MM.1S (cell line): ENCODE data around the gene SRRT.

Experiments used
- DNase-seq: peaks from one replicate; pipeline ENCODE4 v3.0.0-alpha.2; 2015
- H2AFZ ChIP-seq: fragments of 300-600 bp; sonication (generic); 2 replicates; pipeline ENCODE4 v1.6.0; 2016; ENCODE audit warnings: antibody characterized with exemption, low read length
- H3F3A ChIP-seq: fragments of 300-600 bp; sonication (generic); 2 replicates; pipeline ENCODE4 v1.6.1; 2016; ENCODE audit warnings: mild to moderate bottlenecking, antibody characterized with exemption, low read length, moderate library complexity, mixed read lengths; ENCODE audit not compliant: insufficient read depth
- H3K27ac ChIP-seq: fragments of 300-600 bp; sonication (generic); 2 replicates; pipeline ENCODE4 v1.5.1; 2016; ENCODE audit warnings: mild to moderate bottlenecking, low read length
- H3K27me3 ChIP-seq: fragments of 300-600 bp; sonication (generic); replicated peaks from 2 replicates; pipeline ENCODE4 v1.6.0; 2016; ENCODE audit warnings: low read length; ENCODE audit not compliant: insufficient read depth
- H3K36me3 ChIP-seq: fragments of 300-600 bp; sonication (generic); replicated peaks from 2 replicates; pipeline ENCODE4 v1.6.1; 2016; ENCODE audit warnings: mild to moderate bottlenecking, low read length, mixed read lengths; ENCODE audit not compliant: insufficient read depth
- H3K4me1 ChIP-seq: fragments of 300-600 bp; sonication (generic); 2 replicates; pipeline ENCODE4 v1.6.1; 2016; ENCODE audit warnings: low read length, mixed read lengths
- H3K4me2 ChIP-seq: fragments of 300-600 bp; sonication (generic); 2 replicates; pipeline ENCODE4 v1.6.0; 2016; ENCODE audit warnings: low read depth, low read length
- H3K4me3 ChIP-seq: fragments of 300-600 bp; sonication (generic); 2 replicates; pipeline ENCODE4 v1.5.1; 2016; ENCODE audit warnings: low read length, mixed read lengths
- H3K79me2 ChIP-seq: fragments of 300-600 bp; sonication (generic); 2 replicates; pipeline ENCODE4 v1.6.1; 2016; ENCODE audit warnings: mixed run types, low read length, mixed read lengths
- H3K9ac ChIP-seq: fragments of 300-600 bp; sonication (generic); 2 replicates; pipeline ENCODE4 v1.6.1; 2016; ENCODE audit warnings: low read length, mixed read lengths
- H3K9me2 ChIP-seq: fragments of 300-600 bp; sonication (generic); replicated peaks from 2 replicates; pipeline ENCODE4 v1.6.1; 2016; ENCODE audit warnings: mild to moderate bottlenecking, low read length, mixed read lengths; ENCODE audit not compliant: insufficient read depth
- H3K9me3 ChIP-seq: fragments of 300-600 bp; sonication (generic); replicated peaks from 2 replicates; pipeline ENCODE4 v1.6.1; 2016; ENCODE audit warnings: mild to moderate bottlenecking, low read length, mixed read lengths; ENCODE audit not compliant: insufficient read depth
- H4K20me1 ChIP-seq: fragments of 300-600 bp; sonication (generic); 2 replicates; pipeline ENCODE4 v1.6.1; 2016; ENCODE audit warnings: mild to moderate bottlenecking, low read length, moderate library complexity, mixed read lengths; ENCODE audit not compliant: insufficient read depth
- CTCF ChIP-seq: fragments of 300-600 bp; sonication (generic); IDR thresholded peaks from 2 replicates; pipeline ENCODE4 v1.5.1; 2016; ENCODE audit warnings: antibody characterized with exemption, low read length, mixed read lengths
- EZH2 ChIP-seq: fragments of 300-600 bp; sonication (generic); optimal IDR thresholded peaks from 2 replicates; pipeline ENCODE3; 2017; ENCODE audit warnings: low read depth, mild to moderate bottlenecking, antibody characterized with exemption, low read length, mixed read lengths
- EZH2phosphoT487 ChIP-seq: fragments of 300-600 bp; sonication (generic); IDR thresholded peaks from 2 replicates; pipeline ENCODE4 v1.6.1; 2018; ENCODE audit warnings: antibody characterized with exemption, low read length

Gene SRRT

GRCh38 chr7:100826514-100827329 is 48.2 kb upstream of the SRRT start:
- no peak overlapping the region for H3K4me2 ChIP-seq

DNA sequence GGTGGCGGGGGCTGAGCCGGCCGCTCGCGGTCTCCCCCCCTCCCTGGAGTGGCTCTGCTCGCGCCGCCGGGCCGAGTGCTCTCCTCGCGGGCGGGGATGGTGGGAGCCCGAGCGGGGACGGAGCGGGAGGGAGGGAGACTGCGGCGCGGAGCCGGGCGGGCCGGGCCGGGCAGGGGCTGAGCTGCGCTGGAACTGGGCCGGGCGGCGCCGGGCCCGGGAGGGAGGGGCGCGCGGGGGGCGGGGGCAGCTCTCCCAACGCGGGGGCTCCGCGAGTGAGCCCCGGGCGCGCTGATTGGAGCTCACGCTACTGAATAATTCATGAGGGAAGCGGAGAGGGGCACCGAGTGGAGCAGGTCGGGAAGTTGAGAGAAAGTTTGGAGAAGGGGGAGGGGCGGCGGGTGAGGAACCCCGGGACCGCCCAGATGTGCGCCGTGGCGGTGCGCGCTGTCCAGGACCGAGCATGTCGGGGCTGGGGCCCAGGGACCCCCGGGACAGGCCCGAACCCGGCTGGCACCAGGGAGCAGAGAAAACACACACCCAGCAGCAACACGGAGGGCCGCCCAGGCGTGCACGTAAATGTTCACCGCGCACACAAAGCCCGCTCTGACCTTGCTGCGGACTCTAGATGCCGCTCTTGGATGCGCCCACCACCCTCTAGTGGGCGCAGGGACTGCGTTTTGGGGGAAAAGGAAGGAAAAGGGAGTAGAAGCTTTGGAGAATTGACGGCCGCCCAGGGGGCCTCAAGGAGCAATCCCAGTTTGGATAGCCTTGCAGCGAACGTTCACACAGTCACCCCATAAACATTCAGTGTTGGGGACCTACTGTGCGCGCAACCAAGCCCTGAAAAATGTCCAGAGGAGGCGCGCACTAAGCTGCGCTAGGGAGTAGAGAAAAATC is 47.3 kb upstream of the SRRT start, which contains the start of gene EPHB4:
EPHB4 (minus strand) TSS at position 194 of the 897 bp plus-strand sequence. CDS start 493 bp downstream, outside the sequence.
- H4K20me1 ChIP-seq: no peaks in the 10 kb centered on the region
- no peaks in the 10 kb centered on the region for H3K79me2 ChIP-seq
- no peaks in the 10 kb centered on the region for H3K36me3 ChIP-seq
- no peak within 1 kb of the TSS for H2AFZ ChIP-seq
- no peak within 1 kb of the TSS for H3K4me2 ChIP-seq
- no peaks in the 10 kb centered on the region for H3K9me3 ChIP-seq
- no peaks in the 10 kb centered on the region for H3K4me1 ChIP-seq
- no peaks in the 10 kb centered on the region for H3K9me2 ChIP-seq
- no peak within 1 kb of the TSS for H3K4me3 ChIP-seq
- TF ChIP-seq EZH2 (no peak), CTCF (no peak), EZH2phosphoT487 (no peak)
- peaks cover 86% of the 10 kb centered on the region for H3K27me3 ChIP-seq
- H3F3A ChIP-seq: no peaks in the 10 kb centered on the region
- H3K9ac ChIP-seq: no peak within 1 kb of the TSS
- no peak within 1 kb of the TSS for H3K27ac ChIP-seq
- no peak for DNase-seq

More at GRCh38 chr7:100826514-100827329, 48.2 kb upstream of the SRRT start:
- no peaks in the 10 kb centered on the region for H3K9me3 ChIP-seq
- no peaks in the 10 kb centered on the region for H3K36me3 ChIP-seq
- H3K27me3 ChIP-seq: peaks cover 86% of the 10 kb centered on the region
- no peak overlapping the region for H2AFZ ChIP-seq
- H3K27ac ChIP-seq: no peak overlapping the region
- H3K79me2 ChIP-seq: no peaks in the 10 kb centered on the region
- no peaks in the 10 kb centered on the region for H3K9me2 ChIP-seq
- H3F3A ChIP-seq: no peaks in the 10 kb centered on the region
- no peak overlapping the region for H3K9ac ChIP-seq
- no peak for TF ChIP-seq EZH2
- no peak overlapping the region for H3K4me3 ChIP-seq
- H3K4me1 ChIP-seq: no peaks in the 10 kb centered on the region
- DNase-seq: no peak
- H4K20me1 ChIP-seq: no peaks in the 10 kb centered on the region

GRCh38 chr7:100829150-100829716 is 45.7 kb upstream of the SRRT start:
- Histone ChIP-seq H3K79me2 (no peaks in the 10 kb centered on the region), H4K20me1 (no peaks in the 10 kb centered on the region), H3K27me3 (peaks cover 82% of the 10 kb centered on the region), H3K4me2 (no peak overlapping the region), H3K4me3 (no peak overlapping the region), H3K27ac (no peak overlapping the region), H3K4me1 (no peaks in the 10 kb centered on the region), H3K9ac (no peak overlapping the region), H3F3A (no peaks in the 10 kb centered on the region), H3K9me2 (no peaks in the 10 kb centered on the region), H3K9me3 (no peaks in the 10 kb centered on the region), H2AFZ (no peak overlapping the region), H3K36me3 (no peaks in the 10 kb centered on the region)
- DNase-seq: no peak
- TF ChIP-seq EZH2: no peak
- TF ChIP-seq CTCF: no peak
- no peak for TF ChIP-seq EZH2phosphoT487
